ENCODE data around the gene RTCB.

DNA sequence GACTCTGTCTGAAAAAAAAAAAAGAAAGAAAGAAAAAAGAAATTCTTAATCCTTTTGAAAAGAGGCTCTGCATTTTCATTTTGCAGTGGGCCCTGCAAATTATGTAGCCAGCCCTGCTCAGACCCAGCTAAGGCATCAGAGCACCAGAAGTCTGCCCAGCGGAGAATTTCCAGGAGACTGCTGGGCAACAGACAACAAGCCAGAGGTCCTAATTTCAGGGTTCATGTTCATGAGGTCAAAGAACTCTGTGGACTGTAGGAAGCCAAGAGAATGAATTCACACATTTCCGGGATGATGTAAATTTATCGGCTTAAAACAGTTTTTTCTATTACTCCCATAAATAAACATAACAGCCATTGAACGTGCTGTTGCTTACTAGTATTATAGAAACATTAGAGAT lies 14.8 kb upstream of the RTCB start:
- TF ChIP-seq REST (IDR thresholded peaks at IDR 0.05; ENCODE audit: low read depth): no peak
- TF ChIP-seq, protein P1, sequence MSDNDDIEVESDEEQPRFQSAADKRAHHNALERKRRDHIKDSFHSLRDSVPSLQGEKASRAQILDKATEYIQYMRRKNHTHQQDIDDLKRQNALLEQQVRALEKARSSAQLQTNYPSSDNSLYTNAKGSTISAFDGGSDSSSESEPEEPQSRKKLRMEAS (IDR thresholded peaks at IDR 0.05): no peak
- no peak for TF ChIP-seq NFIC (IDR thresholded peaks at IDR 0.05)
- TF ChIP-seq TAF1 (IDR thresholded peaks at IDR 0.05; ENCODE audit: low read depth): no peak
- no peak for TF ChIP-seq TEAD4 (IDR thresholded peaks at IDR 0.05)
- TF ChIP-seq CEBPB (IDR thresholded peaks at IDR 0.05): no peak
- no peak for TF ChIP-seq EGR1 (IDR thresholded peaks at IDR 0.05)
